NB4 (cell line): ENCODE measurements around the gene TCF4.

ENCODE experiments used
- DNase-seq: peaks from one replicate; pipeline ENCODE4 v3.0.0; 2010; ENCODE audit warnings: low read depth
- H3K4me3 ChIP-seq: one replicate; pipeline ENCODE4 v1.5.1; 2011; ENCODE audit warnings: mild to moderate bottlenecking, low read depth, low read length, moderate library complexity
- MYC ChIP-seq: IDR thresholded peaks from 2 replicates; pipeline ENCODE4 v1.6.1; 2011; ENCODE audit warnings: low read depth, low read length
- POLR2A ChIP-seq: IDR thresholded peaks from 2 replicates; pipeline ENCODE4 v1.6.1; 2011; ENCODE audit warnings: mild to moderate bottlenecking; ENCODE audit not compliant: insufficient read length; ENCODE audit errors: extremely low read depth
- TF ChIP-seq, protein P1 (sequence below): IDR thresholded peaks from one replicate; pipeline ENCODE4 v1.5.1; 2012; ENCODE audit warnings: low read depth, low read length
- TF ChIP-seq, protein P2 (sequence below): IDR thresholded peaks from 2 replicates; pipeline ENCODE4 v1.6.1; 2011; ENCODE audit warnings: low read depth, low read length

TCF4 gene

DNA sequence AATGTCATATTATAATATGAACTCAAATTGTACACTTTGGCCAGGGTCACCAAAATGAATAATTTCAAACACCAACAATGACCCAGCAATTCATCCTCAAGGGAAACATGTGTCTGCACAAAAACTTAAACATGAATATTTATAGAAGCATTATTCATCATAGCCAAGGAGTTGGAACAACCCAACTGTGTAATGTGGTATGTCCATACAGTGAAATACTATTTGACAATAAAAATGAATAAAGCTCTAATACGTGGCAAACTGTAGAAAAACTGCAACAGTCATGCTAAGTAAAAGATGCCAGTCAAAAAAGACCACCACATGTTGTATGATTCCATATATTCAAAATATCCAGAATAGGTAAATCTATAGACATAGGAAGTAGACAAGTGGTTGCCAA lies 334.2 kb downstream of the TCF4 start:
- DNase-seq: no peak
- no peak overlapping the region for H3K4me3 ChIP-seq
- TF ChIP-seq POLR2A (no peak), MYC (no peak)
- TF ChIP-seq, protein P1, sequence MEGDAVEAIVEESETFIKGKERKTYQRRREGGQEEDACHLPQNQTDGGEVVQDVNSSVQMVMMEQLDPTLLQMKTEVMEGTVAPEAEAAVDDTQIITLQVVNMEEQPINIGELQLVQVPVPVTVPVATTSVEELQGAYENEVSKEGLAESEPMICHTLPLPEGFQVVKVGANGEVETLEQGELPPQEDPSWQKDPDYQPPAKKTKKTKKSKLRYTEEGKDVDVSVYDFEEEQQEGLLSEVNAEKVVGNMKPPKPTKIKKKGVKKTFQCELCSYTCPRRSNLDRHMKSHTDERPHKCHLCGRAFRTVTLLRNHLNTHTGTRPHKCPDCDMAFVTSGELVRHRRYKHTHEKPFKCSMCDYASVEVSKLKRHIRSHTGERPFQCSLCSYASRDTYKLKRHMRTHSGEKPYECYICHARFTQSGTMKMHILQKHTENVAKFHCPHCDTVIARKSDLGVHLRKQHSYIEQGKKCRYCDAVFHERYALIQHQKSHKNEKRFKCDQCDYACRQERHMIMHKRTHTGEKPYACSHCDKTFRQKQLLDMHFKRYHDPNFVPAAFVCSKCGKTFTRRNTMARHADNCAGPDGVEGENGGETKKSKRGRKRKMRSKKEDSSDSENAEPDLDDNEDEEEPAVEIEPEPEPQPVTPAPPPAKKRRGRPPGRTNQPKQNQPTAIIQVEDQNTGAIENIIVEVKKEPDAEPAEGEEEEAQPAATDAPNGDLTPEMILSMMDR: no peak
- TF ChIP-seq, protein P2, sequence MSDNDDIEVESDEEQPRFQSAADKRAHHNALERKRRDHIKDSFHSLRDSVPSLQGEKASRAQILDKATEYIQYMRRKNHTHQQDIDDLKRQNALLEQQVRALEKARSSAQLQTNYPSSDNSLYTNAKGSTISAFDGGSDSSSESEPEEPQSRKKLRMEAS: no peak

DNA sequence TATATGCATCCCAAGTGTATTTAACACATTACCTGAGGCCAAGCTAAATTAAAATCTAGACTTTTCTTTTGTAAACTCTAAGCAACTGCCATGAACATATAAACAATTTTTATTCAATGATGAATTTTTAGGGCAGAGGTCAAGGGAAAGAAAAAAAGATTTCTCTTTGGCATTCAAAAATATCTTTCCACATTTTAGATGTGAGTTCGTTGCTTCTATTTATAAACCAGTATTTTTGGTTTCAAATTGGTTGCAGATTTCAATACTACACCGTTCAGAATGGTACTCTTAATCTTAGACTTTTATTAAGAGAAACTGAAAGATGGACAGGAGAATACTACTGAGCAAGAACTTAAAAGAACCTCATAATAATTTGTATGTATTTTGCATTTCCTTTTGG lies 335.1 kb downstream of the TCF4 start:
- DNase-seq: no peak
- TF ChIP-seq MYC (no peak), POLR2A (no peak)
- TF ChIP-seq, protein P2: no peak
- TF ChIP-seq, protein P1: no peak
- no peak overlapping the region for H3K4me3 ChIP-seq

DNA sequence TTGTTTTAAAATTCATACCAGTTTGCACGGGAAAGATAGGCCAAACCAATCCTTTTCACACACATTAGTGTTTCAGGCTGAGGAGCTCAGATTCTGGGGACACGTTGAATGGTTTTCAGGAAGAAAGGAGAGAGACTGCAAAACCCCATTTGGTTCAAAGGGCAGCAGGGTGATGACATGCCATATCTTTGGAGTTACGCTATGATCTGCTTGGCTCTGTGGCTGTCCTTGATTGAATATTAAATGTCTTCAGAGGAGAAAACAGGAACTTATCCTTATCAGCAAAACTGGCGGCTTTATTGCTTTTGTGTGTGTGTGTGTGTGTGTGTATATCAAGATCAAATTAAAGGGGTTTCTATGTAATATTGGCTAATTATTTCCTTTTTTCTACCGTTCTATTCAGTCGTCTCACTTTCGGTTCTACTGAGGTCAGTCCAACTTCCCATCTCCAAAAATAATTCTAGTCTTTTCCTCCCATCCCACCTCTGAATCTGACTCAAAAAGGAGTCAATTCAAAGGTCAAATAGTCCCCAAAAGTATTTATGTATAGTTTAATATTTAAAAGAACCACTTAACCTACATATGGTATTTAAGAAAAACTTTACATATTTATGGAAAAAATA lies 335.8 kb downstream of the TCF4 start:
- no peak overlapping the region for H3K4me3 ChIP-seq
- DNase-seq: no peak
- TF ChIP-seq, protein P2: no peak
- TF ChIP-seq MYC (no peak), POLR2A (no peak)
- TF ChIP-seq, protein P1: no peak

DNA sequence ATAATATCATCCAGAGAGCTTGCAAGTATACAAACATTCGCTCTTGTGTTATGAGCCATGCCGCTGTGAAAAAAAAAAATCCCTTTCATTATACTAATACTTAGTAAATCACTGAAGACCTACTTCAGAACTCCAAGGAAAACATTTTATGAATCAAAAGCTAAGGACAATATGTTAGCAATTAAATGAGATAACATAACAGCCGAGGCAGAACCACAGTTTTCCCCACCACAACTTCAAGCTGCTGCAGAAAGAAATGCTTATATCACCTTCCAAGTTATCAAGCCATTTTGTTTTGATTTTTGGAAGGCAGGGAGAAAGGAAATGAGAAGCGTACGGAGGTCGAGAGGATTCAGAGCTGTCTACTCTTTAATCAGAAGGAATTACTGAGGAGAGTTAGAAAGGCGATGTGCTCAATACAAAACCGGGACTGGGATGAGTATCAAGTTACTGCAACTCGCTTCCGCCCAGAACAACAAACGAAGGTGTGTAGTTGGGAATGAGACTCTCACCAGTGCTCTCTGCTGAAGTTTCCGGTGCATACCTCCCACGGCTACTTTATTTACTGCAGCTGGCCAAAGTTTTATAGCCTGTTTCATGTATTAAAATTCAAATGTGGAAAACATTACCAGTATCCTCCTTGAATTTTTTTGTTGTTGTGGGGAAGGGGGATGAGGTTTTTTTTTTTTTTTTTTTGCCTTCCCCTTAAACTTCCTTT lies 336.6 kb downstream of the TCF4 start:
- no peak overlapping the region for H3K4me3 ChIP-seq
- DNase-seq: no peak

DNA sequence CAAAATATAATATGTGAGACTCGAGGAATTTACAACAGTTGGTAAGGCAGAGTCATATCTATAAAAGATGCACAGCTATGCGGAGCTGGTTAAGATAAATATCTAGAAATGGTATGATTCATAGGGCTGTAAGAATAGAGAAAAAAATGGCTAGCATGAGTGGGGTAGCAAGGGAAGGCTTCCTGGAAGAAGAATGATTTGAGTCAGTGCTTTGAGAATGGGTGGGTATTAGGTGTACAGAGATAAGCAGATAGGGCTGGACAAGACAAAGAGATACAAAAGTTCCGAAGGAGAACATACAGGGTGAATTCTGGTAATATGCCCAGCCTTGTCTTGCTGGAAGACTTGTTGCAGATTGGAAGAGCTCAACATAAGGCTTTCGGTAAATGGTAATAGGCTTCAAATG lies 337.2 kb downstream of the TCF4 start:
- H3K4me3 ChIP-seq: no peak overlapping the region
- DNase-seq: no peak
- TF ChIP-seq, protein P1: no peak
- no peak for TF ChIP-seq MYC
- no peak for TF ChIP-seq POLR2A
- TF ChIP-seq, protein P2: no peak

More for the DNA sequence above, 336.6 kb downstream of the TCF4 start:
- TF ChIP-seq, protein P2: no peak
- TF ChIP-seq MYC: no peak
- TF ChIP-seq, protein P1: no peak
- no peak for TF ChIP-seq POLR2A
